Ascending aorta (tissue), 2 donors: Measurements from ENCODE around the gene MTHFD2L. TPM values are rescaled to one million over a fixed set of nuclear protein-coding genes. Genes with fewer than 3 reads are reported as not detected.
A peak's percentile ranks its signal among the peaks of the same experiment; 100 is the strongest.

Experiments used
- DNase-seq, 2 donors: peaks; one replicate each; pipeline ENCODE4 v3.0.0-alpha.2; 2019; ENCODE audit warnings: low spot score in 2 of 2
- H3K27ac ChIP-seq, 2 donors: fragments of 200-600 bp; sonication (generic); one replicate each; pipeline ENCODE4 v1.5.1; 2016 to 2017; ENCODE audit warnings: mild to moderate bottlenecking in 1 of 2
- H3K27me3 ChIP-seq: fragments of 200-600 bp; sonication (generic); one replicate; pipeline ENCODE4 v1.5.1; 2017
- H3K36me3 ChIP-seq, 2 donors: fragments of 200-600 bp; sonication (generic); one replicate each; pipeline ENCODE4 v1.5.1; 2016
- H3K4me1 ChIP-seq, 2 donors: fragments of 200-600 bp; sonication (generic); one replicate each; pipeline ENCODE4 v1.5.1; 2016 to 2017; ENCODE audit warnings: mild to moderate bottlenecking in 1 of 2
- H3K4me3 ChIP-seq, 2 donors: fragments of 200-600 bp; sonication (generic); one replicate each; pipeline ENCODE4 v1.5.1; 2016 to 2017; ENCODE audit warnings: mild to moderate bottlenecking in 1 of 2
- H3K9me3 ChIP-seq, 2 donors: fragments of 200-600 bp; sonication (generic); one replicate each; pipeline ENCODE4 v1.5.1; 2016
- CTCF ChIP-seq, 3 experiments: fragments of 200-600 bp in 2 of 3; fragments of 450-650 bp in 1 of 3; sonication (generic) in 2 of 3; IDR thresholded peaks; one replicate each; pipeline ENCODE4 v1.5.1; 2016 to 2019; ENCODE audit warnings: antibody characterized with exemption in 3 of 3, mild to moderate bottlenecking in 1 of 3, moderate library complexity in 1 of 3
- intact Hi-C: fragments of 100-400 bp; cut with DNase I; formaldehyde crosslinking; loops from one replicate; pipeline ENCODE4 v1.15.1; 2023
- total RNA-seq: library from RNA; depleted of rRNA; stranded (reverse); fragments of >200 nt; gene quantifications from one replicate; pipeline ENCODE4 v1.1.0, GENCODE V29; 2016

The MTHFD2L gene
- total RNA-seq, 1 donor from 2014 or later: not detected

DNA sequence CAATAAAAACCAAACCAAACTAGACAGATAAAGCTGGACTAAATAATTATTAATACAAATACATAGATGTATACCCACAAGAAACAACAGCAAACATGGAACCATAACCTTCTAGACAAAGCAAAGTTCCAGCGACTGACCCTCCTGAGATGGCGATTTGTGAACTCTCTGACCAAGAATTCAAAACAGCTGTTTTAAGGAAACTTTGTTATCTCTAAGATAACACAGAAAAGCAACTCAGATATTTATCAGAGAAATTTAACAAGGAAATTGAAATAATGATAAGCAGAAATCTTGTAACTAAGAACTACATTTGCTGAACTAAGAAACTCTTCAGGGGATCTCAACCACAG is 23.4 kb upstream of the MTHFD2L start:
- Histone ChIP-seq H3K9me3 (no peaks in the 10 kb centered on the region), H3K27me3 (no peaks in the 10 kb centered on the region), H3K36me3 (no peaks in the 10 kb centered on the region), H3K4me1 (no peaks in the 10 kb centered on the region), H3K27ac (no peak overlapping the region), H3K4me3 (no peak overlapping the region)
- no peak for DNase-seq
- no peak for TF ChIP-seq CTCF (IDR thresholded peaks at IDR 0.05)
- intact Hi-C loops: loop anchor here (2.0 to 10.0 kb wide), 5 partner anchors 37 to 540 kb away; partner anchors contain the start of genes CXCL2 and CXCL3

GRCh38 chr4:74146581-74147129 is 11.3 kb upstream of the MTHFD2L start:
- no peak for DNase-seq
- no peaks in the 10 kb centered on the region for H3K4me1 ChIP-seq
- peaks cover 0 to 8% of the 10 kb centered on the region in 2 donors for H3K9me3 ChIP-seq
- H3K27me3 ChIP-seq: no peaks in the 10 kb centered on the region
- no peaks in the 10 kb centered on the region for H3K36me3 ChIP-seq
- H3K4me3 ChIP-seq: no peak overlapping the region
- H3K27ac ChIP-seq: no peak overlapping the region
- intact Hi-C loops: no loop called here
- TF ChIP-seq CTCF (IDR thresholded peaks at IDR 0.05): no peak

- Histone ChIP-seq H3K27me3 (no peaks in the 10 kb centered on the region), H3K4me1 (no peaks in the 10 kb centered on the region), H3K36me3 (no peaks in the 10 kb centered on the region), H3K4me3 (no peak overlapping the region), H3K27ac (no peak overlapping the region), H3K9me3 (peaks cover 0 to 8% of the 10 kb centered on the region in 2 donors)
- TF ChIP-seq CTCF (IDR thresholded peaks at IDR 0.05): no peak
- no peak for DNase-seq
- intact Hi-C loops: no loop called here
Observed at GRCh38 chr4:74148205-74148604, 9.7 kb upstream of the MTHFD2L start.

- Histone ChIP-seq H3K9me3 (no peaks in the 10 kb centered on the region), H3K36me3 (no peaks in the 10 kb centered on the region), H3K4me3 (no peak overlapping the region), H3K27me3 (no peaks in the 10 kb centered on the region), H3K4me1 (peaks cover 4 to 6% of the 10 kb centered on the region in 2 donors), H3K27ac (no peak overlapping the region)
- TF ChIP-seq CTCF (IDR thresholded peaks at IDR 0.05): no peak
- intact Hi-C loops: loop anchor here (10.0 kb wide), 1 partner anchor 448 kb away; no protein-coding TSS in a partner anchor
- DNase-seq: no peak
Observed at GRCh38 chr4:74152836-74153235, 5.1 kb upstream of the MTHFD2L start.

DNA sequence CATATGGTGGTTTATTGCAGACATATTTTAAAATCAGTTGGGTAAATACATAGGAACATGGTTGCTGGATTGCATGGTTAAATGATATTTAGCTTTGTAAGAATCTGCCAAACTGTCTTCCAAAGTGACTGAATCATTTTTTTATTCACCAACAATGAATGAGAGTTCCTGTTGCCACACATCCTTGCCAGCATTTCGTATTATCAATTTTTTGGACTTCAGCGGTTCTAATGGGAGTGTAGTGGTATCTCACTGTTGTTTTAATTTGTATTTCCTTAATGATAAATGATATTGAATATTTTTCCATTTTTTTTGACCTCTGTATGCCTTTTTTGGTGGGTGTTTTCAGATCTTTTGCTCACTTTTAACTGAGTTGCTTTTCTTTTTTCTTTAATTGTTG is 1.4 kb upstream of the MTHFD2L start:
- Histone ChIP-seq H3K4me3 (no peak overlapping the region), H3K36me3 (peaks cover 0 to 2% of the 10 kb centered on the region in 2 donors), H3K27ac (peak overlapping the region in 1 of 2 donors; percentile 92), H3K27me3 (no peaks in the 10 kb centered on the region), H3K4me1 (peaks cover 4 to 14% of the 10 kb centered on the region in 2 donors), H3K9me3 (no peaks in the 10 kb centered on the region)
- intact Hi-C loops: loop anchor here (5.0 to 10.0 kb wide), 3 partner anchors 49 to 1089 kb away; partner anchors contain the start of gene COX18
- no peak for DNase-seq
- no peak for TF ChIP-seq CTCF (IDR thresholded peaks at IDR 0.05)
